Mucosa of rectum (tissue), 2 donors: ENCODE results near the gene RUBCNL.

Experiments
- H3K27ac ChIP-seq, 2 donors: one replicate each; pipeline ENCODE4 v1.7.0; 2013; ENCODE audit warnings: inconsistent platforms in 2 of 2, low read depth in 2 of 2, low read length in 2 of 2
- H3K27me3 ChIP-seq, 2 donors: one replicate each; pipeline ENCODE4 v1.7.0; 2013; ENCODE audit warnings: low read length in 2 of 2; ENCODE audit not compliant: control insufficient read depth in 2 of 2, insufficient read depth in 2 of 2
- H3K36me3 ChIP-seq, 2 donors: one replicate each; pipeline ENCODE4 v1.7.0; 2013; ENCODE audit warnings: low read length in 2 of 2; ENCODE audit not compliant: control insufficient read depth in 2 of 2, insufficient read depth in 2 of 2
- H3K4me1 ChIP-seq, 2 donors: one replicate each; pipeline ENCODE4 v1.7.0; 2013; ENCODE audit warnings: low read length in 2 of 2, mild to moderate bottlenecking in 1 of 2; ENCODE audit not compliant: control insufficient read depth in 2 of 2, insufficient read depth in 2 of 2
- H3K4me3 ChIP-seq, 2 donors: one replicate each; pipeline ENCODE4 v1.7.0; 2013; ENCODE audit warnings: low read length in 2 of 2
- H3K9ac ChIP-seq, 2 donors: one replicate each; pipeline ENCODE4 v1.7.0; 2013; ENCODE audit warnings: low read length in 2 of 2, low read depth in 1 of 2, mild to moderate bottlenecking in 1 of 2
- H3K9me3 ChIP-seq, 2 donors: one replicate each; pipeline ENCODE4 v1.7.0; 2013; ENCODE audit warnings: low read length in 2 of 2; ENCODE audit not compliant: control insufficient read depth in 2 of 2
- donor health status: healthy.
- donor health status: Normal muscosa, but diverticular disease.

Gene RUBCNL

GRCh38 chr13:46389457-46390451, 2.7 kb upstream of the RUBCNL start:
- peak overlapping the region; percentile 1 to 87 for H3K4me3 ChIP-seq
- H3K27ac ChIP-seq: peak overlapping the region; percentile 62 to 69
- peak overlapping the region; percentile 13 to 47 for H3K9ac ChIP-seq
- H3K36me3 ChIP-seq: no peaks in the 10 kb centered on the region
- no peaks in the 10 kb centered on the region for H3K27me3 ChIP-seq
- no peaks in the 10 kb centered on the region for H3K9me3 ChIP-seq
- H3K4me1 ChIP-seq: peaks cover 18 to 25% of the 10 kb centered on the region in 2 donors

- H3K27me3 ChIP-seq: no peaks in the 10 kb centered on the region
- H3K9ac ChIP-seq: peak overlapping the region; percentile 15 to 30
- peak overlapping the region in 1 of 2 donors; percentile 87 for H3K4me3 ChIP-seq
- no peaks in the 10 kb centered on the region for H3K36me3 ChIP-seq
- peaks cover 18 to 28% of the 10 kb centered on the region in 2 donors for H3K4me1 ChIP-seq
- peak overlapping the region; percentile 62 to 74 for H3K27ac ChIP-seq
- H3K9me3 ChIP-seq: no peaks in the 10 kb centered on the region
Observed at GRCh38 chr13:46388846-46389245, 1.8 kb upstream of the RUBCNL start.

- Histone ChIP-seq H3K9me3 (no peaks in the 10 kb centered on the region), H3K4me1 (peaks cover 18 to 32% of the 10 kb centered on the region in 2 donors), H3K36me3 (no peaks in the 10 kb centered on the region), H3K4me3 (peak overlapping the region; percentile 53 to 87), H3K27ac (peak overlapping the region; percentile 34 to 74), H3K9ac (peak overlapping the region; percentile 15 to 30), H3K27me3 (no peaks in the 10 kb centered on the region)
Observed at GRCh38 chr13:46388308-46388707, 1.3 kb upstream of the RUBCNL start.

- no peaks in the 10 kb centered on the region for H3K27me3 ChIP-seq
- H3K9ac ChIP-seq: peak overlapping the region; percentile 63 to 82
- peaks cover 18 to 32% of the 10 kb centered on the region in 2 donors for H3K4me1 ChIP-seq
- H3K27ac ChIP-seq: peak overlapping the region; percentile 70 to 74
- H3K9me3 ChIP-seq: no peaks in the 10 kb centered on the region
- peak overlapping the region; percentile 68 to 87 for H3K4me3 ChIP-seq
- H3K36me3 ChIP-seq: no peaks in the 10 kb centered on the region
Observed at GRCh38 chr13:46386392-46387063, 524 bp downstream of the RUBCNL start.

GRCh38 chr13:46385946-46386345, 1.1 kb downstream of the RUBCNL start:
- peak overlapping the region; percentile 70 to 74 for H3K27ac ChIP-seq
- H3K9me3 ChIP-seq: no peaks in the 10 kb centered on the region
- peaks cover 18 to 32% of the 10 kb centered on the region in 2 donors for H3K4me1 ChIP-seq
- H3K4me3 ChIP-seq: peak overlapping the region; percentile 68 to 87
- no peaks in the 10 kb centered on the region for H3K27me3 ChIP-seq
- H3K9ac ChIP-seq: peak overlapping the region; percentile 10 to 47
- no peaks in the 10 kb centered on the region for H3K36me3 ChIP-seq

GRCh38 chr13:46383383-46383782, 3.7 kb downstream of the RUBCNL start:
- Histone ChIP-seq H3K9ac (no peak overlapping the region), H3K27ac (no peak overlapping the region)

GRCh38 chr13:46382224-46382623, 4.8 kb downstream of the RUBCNL start:
- Histone ChIP-seq H3K4me1 (peaks cover 4 to 17% of the 10 kb centered on the region in 2 donors), H3K27me3 (no peaks in the 10 kb centered on the region), H3K27ac (no peak overlapping the region), H3K9me3 (no peaks in the 10 kb centered on the region), H3K36me3 (no peaks in the 10 kb centered on the region), H3K9ac (no peak overlapping the region), H3K4me3 (no peak overlapping the region)

More at GRCh38 chr13:46383383-46383782, 3.7 kb downstream of the RUBCNL start:
- peaks cover 7 to 21% of the 10 kb centered on the region in 2 donors for H3K4me1 ChIP-seq
- H3K27me3 ChIP-seq: no peaks in the 10 kb centered on the region
- H3K36me3 ChIP-seq: no peaks in the 10 kb centered on the region
- no peak overlapping the region for H3K4me3 ChIP-seq
- no peaks in the 10 kb centered on the region for H3K9me3 ChIP-seq

GRCh38 chr13:46380242-46380641, 6.8 kb downstream of the RUBCNL start:
- Histone ChIP-seq H3K9me3 (no peaks in the 10 kb centered on the region), H3K4me3 (no peak overlapping the region), H3K9ac (no peak overlapping the region), H3K27me3 (no peaks in the 10 kb centered on the region), H3K27ac (no peak overlapping the region), H3K4me1 (peaks cover 9 to 19% of the 10 kb centered on the region in 2 donors), H3K36me3 (no peaks in the 10 kb centered on the region)

- Histone ChIP-seq H3K27me3 (no peaks in the 10 kb centered on the region), H3K36me3 (no peaks in the 10 kb centered on the region), H3K27ac (no peak overlapping the region), H3K4me3 (no peak overlapping the region), H3K4me1 (peaks cover 12 to 21% of the 10 kb centered on the region in 2 donors), H3K9ac (no peak overlapping the region), H3K9me3 (no peaks in the 10 kb centered on the region)
Observed at GRCh38 chr13:46379611-46380010, 7.4 kb downstream of the RUBCNL start.

- peak overlapping the region; percentile 74 to 84 for H3K27ac ChIP-seq
- H3K4me1 ChIP-seq: peaks cover 12 to 28% of the 10 kb centered on the region in 2 donors
- H3K9me3 ChIP-seq: no peaks in the 10 kb centered on the region
- H3K27me3 ChIP-seq: no peaks in the 10 kb centered on the region
- no peak overlapping the region for H3K4me3 ChIP-seq
- H3K9ac ChIP-seq: peak overlapping the region in 1 of 2 donors; percentile 31
- no peaks in the 10 kb centered on the region for H3K36me3 ChIP-seq
Observed at GRCh38 chr13:46378411-46378810, 8.6 kb downstream of the RUBCNL start.
